A549 treated with DMSO at 1 μM for 4 hours (cell line): ENCODE measurements around the gene MLF2. TPM values are rescaled to one million over a fixed set of nuclear protein-coding genes. Genes with fewer than 3 reads are reported as not detected.

ENCODE experiments used
- total RNA-seq: library from RNA; stranded (reverse); fragments of 200-300 nt; extraction: Qiagen RNA extraction; gene quantifications from 5 replicates; pipeline ENCODE4 v1.2.3, GENCODE V29; 2022; ENCODE audit warnings: low read depth

Gene MLF2
- total RNA-seq = 275 to 309 TPM (median 292 TPM) in 5 replicates

GRCh38 chr12:6752921-6753771, at the start of gene MLF2:
MLF2 (minus strand) TSS chr12:6753141; CDS start chr12:6752334, 807 bp downstream.

GRCh38 chr12:6788972-6789924, 36.3 kb upstream of the MLF2 start, which contains the start of gene CD4:
CD4 (plus strand) TSS chr12:6789528; CDS start chr12:6800139, 10,611 bp downstream.

GRCh38 chr12:6772331-6772695, 19.4 kb upstream of the MLF2 start, which contains the start of gene LAG3:
LAG3 (plus strand) TSS chr12:6772520; CDS start chr12:6772853, 333 bp downstream.

GRCh38 chr12:6765634-6766581, 13.0 kb upstream of the MLF2 start, which contains the start of gene PTMS:
PTMS (plus strand) TSS chr12:6766363; CDS start chr12:6766706, 343 bp downstream.

GRCh38 chr12:6723607-6724408, 29.1 kb downstream of the MLF2 start, which contains the start of gene COPS7A:
COPS7A (plus strand) TSS chr12:6724046; CDS start chr12:6724657, 611 bp downstream.

GRCh38 chr12:6700646-6701051, 52.3 kb downstream of the MLF2 start, which contains the start of gene PIANP:
PIANP (minus strand) TSS chr12:6700815; CDS start chr12:6698061, 2,754 bp downstream.

Other genes starting within 250 kb of the MLF2 start
- 7,428 to 9,230 TPM (median 8,815 TPM) in 5 replicates for gene GAPDH, start 218.6 kb downstream of the MLF2 start, total RNA-seq
- gene IFFO1, start 197.1 kb downstream of the MLF2 start, total RNA-seq = 2.3 to 3.1 TPM (median 2.7 TPM) in 5 replicates
- 105 to 121 TPM (median 110 TPM) in 5 replicates for gene NOP2, start 184.8 kb downstream of the MLF2 start, total RNA-seq
- 66.0 to 80.0 TPM (median 71.6 TPM) in 5 replicates for gene CHD4, start 145.8 kb downstream of the MLF2 start, total RNA-seq
- gene LPAR5, start 117.2 kb downstream of the MLF2 start, total RNA-seq = 0.38 to 0.71 TPM (median 0.53 TPM) in 5 replicates
- gene ACRBP, start 105.7 kb downstream of the MLF2 start, total RNA-seq = 0.21 to 0.34 TPM (median 0.23 TPM) in 3 of 5 replicates, not detected in the others
- 13.5 to 18.2 TPM (median 15.7 TPM) in 5 replicates for gene ING4, start 90.0 kb downstream of the MLF2 start, total RNA-seq
- 55.6 to 67.7 TPM (median 63.0 TPM) in 5 replicates for gene ZNF384, start 63.8 kb downstream of the MLF2 start, total RNA-seq
- gene PIANP, start 52.3 kb downstream of the MLF2 start, total RNA-seq = 0.58 to 1.6 TPM (median 0.96 TPM) in 5 replicates
- 53.3 to 61.0 TPM (median 56.5 TPM) in 5 replicates for gene COPS7A, start 29.1 kb downstream of the MLF2 start, total RNA-seq
- gene PTMS, start 13.2 kb upstream of the MLF2 start, total RNA-seq = 682 to 907 TPM (median 824 TPM) in 5 replicates
- gene LAG3, start 19.4 kb upstream of the MLF2 start, total RNA-seq = 0.47 to 2.2 TPM (median 1.4 TPM) in 5 replicates
- not detected in 5 replicates for gene CD4, start 36.4 kb upstream of the MLF2 start, total RNA-seq
- 0.39 to 0.93 TPM (median 0.47 TPM) in 5 replicates for gene GPR162, start 68.7 kb upstream of the MLF2 start, total RNA-seq
- 24.8 to 31.7 TPM (median 26.6 TPM) in 5 replicates for gene P3H3, start 75.3 kb upstream of the MLF2 start, total RNA-seq
- 1.9 to 2.8 TPM (median 1.9 TPM) in 5 replicates for gene GNB3, start 87.8 kb upstream of the MLF2 start, total RNA-seq
- gene CDCA3, start 98.1 kb upstream of the MLF2 start, total RNA-seq = 76.1 to 88.0 TPM (median 79.3 TPM) in 5 replicates
- 77.5 to 93.5 TPM (median 87.6 TPM) in 5 replicates for gene USP5, start 99.0 kb upstream of the MLF2 start, total RNA-seq
- gene TPI1, start 114.4 kb upstream of the MLF2 start, total RNA-seq = 1,539 to 1,667 TPM (median 1,622 TPM) in 5 replicates
- gene SPSB2, start 120.2 kb upstream of the MLF2 start, total RNA-seq = 18.3 to 23.2 TPM (median 21.4 TPM) in 5 replicates
- gene LRRC23, start 151.7 kb upstream of the MLF2 start, total RNA-seq = 15.5 to 18.7 TPM (median 18.1 TPM) in 5 replicates
- 37.1 to 44.4 TPM (median 42.7 TPM) in 5 replicates for gene ENO2, start 161.4 kb upstream of the MLF2 start, total RNA-seq
- 49.8 to 82.1 TPM (median 68.2 TPM) in 5 replicates for gene ATN1, start 174.8 kb upstream of the MLF2 start, total RNA-seq
- not detected in 5 replicates for gene RNU7-1, start 190.7 kb upstream of the MLF2 start, total RNA-seq
- 274 to 300 TPM (median 288 TPM) in 5 replicates for gene C12orf57, start 190.9 kb upstream of the MLF2 start, total RNA-seq
- gene PTPN6, start 198.2 kb upstream of the MLF2 start, total RNA-seq = 7.6 to 14.4 TPM (median 10.8 TPM) in 5 replicates
- 313 to 344 TPM (median 323 TPM) in 5 replicates for gene PHB2, start 217.5 kb upstream of the MLF2 start, total RNA-seq
- gene EMG1, start 217.8 kb upstream of the MLF2 start, total RNA-seq = 62.4 to 70.8 TPM (median 65.4 TPM) in 5 replicates